Measurements from ENCODE around the gene PRDM15. TPM values are rescaled to one million over a fixed set of nuclear protein-coding genes. Genes with fewer than 3 reads are reported as not detected.

The PRDM15 gene
- total RNA-seq, 1 donor from 2014 or later: 7.6 TPM

DNA sequence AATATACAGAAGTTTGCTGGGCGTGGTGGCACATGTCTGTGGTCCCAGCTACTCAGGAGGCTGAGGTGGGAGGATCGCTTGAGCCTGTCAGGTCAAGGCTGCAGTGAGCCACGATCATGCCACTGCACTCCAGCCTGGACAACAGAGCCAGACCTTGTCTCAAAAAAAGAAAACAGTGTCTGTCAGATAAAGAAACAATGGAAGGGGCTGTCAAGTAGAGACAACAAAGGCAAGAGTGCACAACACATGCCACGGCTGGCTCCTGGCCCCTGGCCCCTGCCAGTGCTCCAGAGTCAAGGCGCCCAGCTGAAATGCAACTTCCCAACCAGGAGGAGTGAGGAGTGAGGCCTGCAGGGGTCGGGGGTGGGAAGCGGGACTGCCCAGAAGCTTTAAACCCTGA is 32.6 kb downstream of the PRDM15 start:
- DNase-seq (ENCODE audit: extremely low read depth, low read depth, low spot score): no peak

DNA sequence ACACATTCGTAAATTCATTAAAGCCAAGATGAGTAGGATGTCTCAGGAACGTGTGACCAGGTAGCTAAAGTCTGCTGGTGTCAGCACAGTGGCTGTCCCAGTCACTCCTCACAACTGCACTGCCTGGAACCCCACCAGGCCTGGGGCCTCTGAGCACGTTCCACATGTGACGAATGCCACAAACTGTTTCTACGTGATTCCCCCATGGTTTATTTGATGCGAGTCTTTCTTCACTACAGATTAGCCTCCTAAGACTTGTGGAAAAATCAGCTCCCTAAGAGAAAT is 33.2 kb downstream of the PRDM15 start:
- DNase-seq (ENCODE audit: extremely low read depth, low read depth, low spot score): no peak

DNA sequence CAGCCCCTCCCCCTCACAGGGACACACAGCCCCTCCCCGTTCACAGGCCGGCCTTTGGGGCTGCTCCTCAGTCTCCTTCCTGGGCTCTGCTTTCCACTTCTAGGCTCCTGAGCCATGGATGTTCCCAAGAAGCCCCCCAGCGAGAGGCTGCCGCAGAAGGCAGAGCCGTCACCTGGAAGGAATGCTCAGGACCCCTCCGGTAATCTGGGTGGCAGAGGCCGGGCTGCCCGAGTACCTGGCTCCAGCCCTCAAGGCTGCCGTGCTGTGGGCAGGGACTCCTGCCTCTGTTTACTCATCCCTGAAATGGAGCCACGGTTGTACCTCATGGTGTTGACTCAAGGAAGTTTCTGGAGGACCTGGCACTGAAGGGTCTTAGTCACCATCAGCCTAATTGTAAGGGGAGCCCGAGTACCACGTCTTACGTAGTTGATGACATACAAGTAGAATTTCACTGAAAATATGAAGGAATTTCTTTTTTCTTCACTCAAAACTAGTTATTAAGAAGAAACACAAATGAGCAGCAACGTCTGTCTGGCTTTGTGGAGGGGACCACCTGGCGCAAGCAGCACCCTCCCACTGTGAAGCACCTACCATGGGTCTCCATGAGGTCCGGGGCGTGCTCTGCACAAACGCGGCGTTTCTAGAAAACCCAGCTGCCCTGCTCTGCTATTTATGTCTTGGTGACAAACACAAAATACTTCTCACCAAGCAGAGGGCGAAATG is 33.7 kb downstream of the PRDM15 start:
- no peak for DNase-seq (ENCODE audit: extremely low read depth, low read depth, low spot score)

DNA sequence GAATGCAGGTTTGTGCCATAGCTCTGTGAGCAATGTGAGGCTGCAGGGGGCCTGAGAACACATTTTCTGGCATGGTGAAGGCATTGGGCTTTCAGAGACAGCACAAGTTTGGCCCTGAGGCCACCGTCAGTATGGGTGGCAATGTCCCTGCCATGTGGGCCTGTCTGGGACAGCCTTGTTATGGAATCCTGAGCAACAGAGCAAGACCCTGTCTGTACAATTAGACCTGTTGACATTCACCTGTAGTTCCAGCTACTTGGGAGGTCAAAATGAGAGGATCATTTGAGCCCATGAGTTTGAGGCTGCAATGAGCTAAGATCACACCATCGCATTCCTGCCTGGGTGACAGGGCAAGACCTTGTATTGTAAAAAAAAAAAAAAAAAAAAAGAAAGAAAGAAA is 35.6 kb downstream of the PRDM15 start:
- no peak for DNase-seq (ENCODE audit: extremely low read depth, low read depth, low spot score)

DNA sequence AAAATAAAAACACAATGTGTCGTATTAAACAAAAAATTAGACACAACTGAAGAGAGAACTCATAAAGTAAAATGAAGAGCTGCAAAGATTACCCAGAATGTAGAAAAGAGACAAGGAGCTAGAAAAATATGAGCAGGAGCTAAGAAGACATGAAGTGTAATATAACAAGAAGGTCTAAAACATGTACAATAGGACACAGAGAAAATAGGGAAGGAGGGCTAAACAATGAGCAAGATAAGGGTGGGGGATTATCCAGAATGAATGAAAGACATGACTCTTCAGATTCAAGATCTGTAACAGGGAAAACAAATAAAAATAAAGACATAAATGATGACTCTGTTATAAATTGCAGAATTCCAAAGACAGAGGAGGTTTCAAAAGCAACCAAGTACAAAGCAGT is 38.3 kb downstream of the PRDM15 start:
- DNase-seq (ENCODE audit: extremely low read depth, low read depth, low spot score): no peak

DNA sequence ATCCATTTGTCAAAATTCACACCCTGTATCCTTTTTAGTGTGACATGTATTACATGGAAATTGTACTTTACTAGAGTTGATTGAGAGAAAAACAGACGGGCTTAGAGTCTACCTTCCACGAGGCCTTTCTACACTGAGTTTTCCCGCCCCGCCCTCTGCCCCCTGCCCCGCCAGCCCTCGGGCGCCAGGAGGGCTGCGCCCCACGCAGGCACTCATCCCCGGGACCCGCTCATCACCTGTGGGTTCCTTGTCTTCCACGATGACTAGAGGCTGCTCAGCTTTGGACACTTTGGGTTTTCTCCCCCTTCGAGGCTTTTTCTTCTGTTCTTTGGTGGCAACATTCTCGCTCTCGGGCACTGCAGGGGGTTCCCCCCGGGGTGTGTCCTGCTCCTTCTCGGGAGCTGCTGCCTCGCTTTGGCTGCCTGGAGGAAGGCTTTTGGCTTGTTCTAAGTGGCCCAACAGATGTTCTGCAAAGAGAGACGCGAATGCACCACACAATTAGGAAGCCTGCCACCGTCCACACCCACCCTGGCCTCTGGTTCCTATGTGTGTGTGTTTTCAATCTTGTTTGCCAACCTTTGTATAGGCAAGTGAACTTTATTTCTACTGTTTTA is 39.6 kb downstream of the PRDM15 start:
- DNase-seq (ENCODE audit: extremely low read depth, low read depth, low spot score): no peak

DNA sequence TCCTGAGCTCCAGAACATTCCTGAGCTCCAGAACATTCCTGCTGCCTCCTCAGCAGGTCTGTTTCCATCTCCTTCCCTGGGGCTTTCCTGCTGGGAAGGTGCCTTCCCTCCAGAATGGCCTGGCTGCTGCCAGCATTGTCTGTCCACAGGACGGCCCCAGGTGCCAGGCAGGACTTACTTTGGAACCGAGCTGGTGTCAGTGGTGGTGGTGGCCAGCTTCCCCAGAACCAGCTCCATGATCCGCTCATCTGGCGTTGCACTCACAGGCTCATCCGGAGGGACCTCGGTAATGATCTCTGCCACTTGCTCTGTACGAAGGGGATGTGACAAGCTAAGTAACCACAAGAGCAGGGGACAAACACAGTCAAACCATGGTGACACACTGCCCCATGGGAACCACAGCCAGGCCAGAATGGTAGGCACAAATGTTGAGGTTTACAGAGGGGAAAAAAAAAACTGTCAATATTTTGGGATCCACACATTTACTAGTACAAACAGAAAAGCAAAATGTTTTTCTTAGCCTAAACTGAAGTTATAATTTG is 41.3 kb downstream of the PRDM15 start:
- DNase-seq (ENCODE audit: extremely low read depth, low read depth, low spot score): no peak

DNA sequence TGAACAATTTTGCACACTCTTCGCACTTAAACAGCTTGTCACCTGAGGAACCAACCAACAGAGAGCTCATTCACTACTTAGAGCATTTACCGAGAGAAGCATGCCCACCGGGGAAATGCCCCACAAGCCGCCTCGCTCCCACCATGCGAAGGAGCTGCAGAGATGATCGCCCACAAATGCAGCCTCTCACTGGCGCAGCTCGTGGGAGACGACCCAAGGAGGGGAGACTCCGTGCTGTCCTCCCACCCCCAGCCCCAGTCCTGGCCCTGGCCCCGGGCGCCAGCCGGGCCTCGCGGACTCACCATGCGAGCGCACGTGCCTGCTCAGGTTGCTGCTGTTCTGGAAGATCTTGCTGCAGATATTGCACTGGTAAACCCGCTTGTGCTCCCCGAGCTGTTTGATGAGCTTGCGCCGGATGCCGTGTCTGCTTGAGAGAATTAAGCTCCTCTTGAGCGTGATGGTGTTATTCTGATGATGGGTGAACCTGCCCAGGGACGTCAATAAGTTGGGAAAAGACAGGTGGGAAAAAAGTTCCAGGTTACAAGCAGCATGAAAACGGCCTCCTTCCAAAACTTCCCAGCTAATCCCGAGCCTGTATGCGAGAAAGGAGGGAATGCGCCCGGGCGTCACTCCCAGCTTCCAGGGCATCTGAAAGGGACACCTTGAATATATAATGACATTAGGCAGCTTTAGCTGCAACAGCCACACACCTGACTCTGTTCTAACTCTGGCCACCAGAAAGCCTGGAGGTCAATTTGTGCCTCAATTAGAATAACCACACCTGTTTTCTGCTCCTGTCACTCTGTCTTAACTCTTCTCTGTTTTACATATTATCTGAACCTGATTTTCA is 42.8 kb downstream of the PRDM15 start:
- DNase-seq (ENCODE audit: extremely low read depth, low read depth, low spot score): no peak

DNA sequence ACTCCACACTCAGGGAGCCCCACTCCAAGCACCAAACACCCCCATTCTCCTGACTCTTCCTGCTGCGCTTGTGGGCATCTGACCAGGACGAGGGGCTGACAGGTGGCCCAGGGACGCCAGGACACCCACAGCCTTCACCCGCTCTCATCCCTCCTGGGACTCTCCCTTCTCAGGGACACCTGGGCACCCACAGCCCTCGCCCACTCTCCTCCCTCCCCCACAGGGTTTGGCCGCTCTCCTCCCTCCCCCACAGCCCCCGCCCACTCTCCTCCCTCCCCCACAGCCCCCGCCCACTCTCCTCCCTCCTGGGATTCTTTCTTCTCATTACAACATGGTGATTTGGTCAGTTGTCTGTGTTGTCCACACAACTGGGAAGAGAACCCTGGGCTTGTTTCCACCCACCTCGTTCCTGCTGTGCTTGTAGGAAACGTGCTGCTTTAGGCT is 43.4 kb downstream of the PRDM15 start:
- DNase-seq (ENCODE audit: extremely low read depth, low read depth, low spot score): no peak

DNA sequence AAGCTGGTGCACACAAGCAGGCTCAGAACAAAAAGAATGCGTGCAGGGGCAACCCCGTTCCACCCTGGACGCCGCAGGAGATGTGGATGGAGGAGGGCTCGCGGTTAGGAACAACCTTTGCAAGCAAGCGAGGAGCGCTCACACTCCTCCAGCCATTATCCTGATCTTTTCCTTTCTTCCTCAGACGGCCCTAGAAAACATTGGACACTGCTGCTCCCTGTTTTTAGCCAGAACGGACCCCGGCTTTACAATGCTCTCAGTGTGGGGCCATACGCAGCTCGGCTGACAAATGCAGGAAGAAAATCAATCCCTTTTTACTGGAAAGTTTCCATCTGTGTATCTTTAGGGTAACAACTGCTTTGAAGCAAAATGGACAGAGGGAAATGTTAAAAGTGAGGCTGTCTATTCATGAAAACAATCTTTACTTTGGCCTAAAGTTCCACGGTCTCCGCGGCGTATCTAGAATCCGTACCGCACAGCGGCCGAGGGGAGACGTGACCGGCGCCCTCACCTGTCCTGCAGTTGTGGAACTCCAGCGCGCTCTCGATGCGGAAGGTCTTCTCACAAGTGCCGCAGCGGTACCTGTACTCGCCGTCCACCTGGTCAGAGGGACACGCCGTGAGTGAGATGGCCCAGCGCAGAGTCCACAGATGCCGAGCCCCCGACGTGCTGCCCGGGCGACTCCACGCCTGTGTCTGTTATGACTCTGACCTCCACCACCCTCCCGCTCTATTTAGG is 44.0 kb downstream of the PRDM15 start:
- no peak for DNase-seq (ENCODE audit: extremely low read depth, low read depth, low spot score)

DNA sequence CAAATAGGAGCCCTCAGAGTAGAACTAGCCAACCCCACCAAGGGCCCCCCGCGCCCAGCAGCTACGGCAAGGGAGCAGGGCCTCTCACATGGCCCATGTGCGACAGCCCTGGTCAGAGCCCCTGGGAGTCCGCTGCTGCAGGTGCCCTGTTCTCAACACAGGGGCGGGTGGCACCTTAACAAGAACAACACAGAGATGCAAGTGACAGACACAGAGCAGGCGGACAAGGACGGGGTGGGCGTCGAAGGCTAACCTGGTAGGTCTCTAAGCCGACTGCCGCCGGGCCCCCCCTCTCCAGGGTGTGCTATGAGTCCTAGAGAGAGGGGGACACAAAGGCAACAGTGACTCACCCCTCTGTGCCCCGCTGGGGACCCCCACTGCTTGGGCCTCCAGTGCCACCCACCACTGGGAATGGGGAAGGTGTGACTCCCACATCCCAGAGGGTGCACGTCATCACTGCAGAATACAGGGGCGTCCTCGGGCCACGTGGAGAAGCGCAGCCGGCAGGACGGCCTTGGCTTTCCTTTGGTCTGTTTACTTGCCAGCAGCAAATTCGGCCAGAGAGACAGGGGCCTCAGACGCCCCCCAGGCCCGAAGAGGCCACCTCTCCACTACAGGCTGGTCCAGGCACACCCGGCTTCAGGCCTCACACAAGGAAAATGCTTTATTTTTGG is 44.8 kb downstream of the PRDM15 start:
- DNase-seq (ENCODE audit: extremely low read depth, low read depth, low spot score): no peak

DNA sequence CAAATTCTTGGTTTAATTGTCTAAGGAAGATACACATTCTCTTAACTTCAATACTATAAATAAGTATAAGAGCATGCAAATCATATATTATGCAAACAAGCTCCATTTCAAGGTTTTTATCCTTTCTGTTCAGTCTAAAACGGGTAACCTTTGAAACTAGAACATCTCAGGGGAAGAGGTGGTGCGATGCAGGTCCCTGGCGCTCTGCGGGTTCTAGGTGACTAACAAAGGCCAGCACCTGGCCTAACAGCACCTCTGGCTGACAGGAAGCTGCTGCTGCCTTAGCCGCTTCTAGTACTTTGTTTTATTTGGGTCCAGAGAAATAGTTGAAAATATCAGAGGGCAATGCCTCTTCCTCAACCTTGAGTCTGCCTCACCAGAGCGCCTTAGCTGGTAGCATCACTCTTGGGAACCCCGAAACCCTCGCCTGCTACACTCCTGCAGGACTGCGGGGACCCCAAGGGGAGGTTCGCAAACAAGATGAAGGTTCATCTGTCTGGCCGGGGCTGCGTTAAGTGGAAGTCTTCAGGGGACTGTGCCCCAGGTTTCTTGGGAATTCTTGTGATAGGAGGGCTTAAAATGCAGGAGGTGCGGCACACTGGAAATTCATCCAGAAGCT is 45.5 kb downstream of the PRDM15 start:
- no peak for DNase-seq (ENCODE audit: extremely low read depth, low read depth, low spot score)

DNA sequence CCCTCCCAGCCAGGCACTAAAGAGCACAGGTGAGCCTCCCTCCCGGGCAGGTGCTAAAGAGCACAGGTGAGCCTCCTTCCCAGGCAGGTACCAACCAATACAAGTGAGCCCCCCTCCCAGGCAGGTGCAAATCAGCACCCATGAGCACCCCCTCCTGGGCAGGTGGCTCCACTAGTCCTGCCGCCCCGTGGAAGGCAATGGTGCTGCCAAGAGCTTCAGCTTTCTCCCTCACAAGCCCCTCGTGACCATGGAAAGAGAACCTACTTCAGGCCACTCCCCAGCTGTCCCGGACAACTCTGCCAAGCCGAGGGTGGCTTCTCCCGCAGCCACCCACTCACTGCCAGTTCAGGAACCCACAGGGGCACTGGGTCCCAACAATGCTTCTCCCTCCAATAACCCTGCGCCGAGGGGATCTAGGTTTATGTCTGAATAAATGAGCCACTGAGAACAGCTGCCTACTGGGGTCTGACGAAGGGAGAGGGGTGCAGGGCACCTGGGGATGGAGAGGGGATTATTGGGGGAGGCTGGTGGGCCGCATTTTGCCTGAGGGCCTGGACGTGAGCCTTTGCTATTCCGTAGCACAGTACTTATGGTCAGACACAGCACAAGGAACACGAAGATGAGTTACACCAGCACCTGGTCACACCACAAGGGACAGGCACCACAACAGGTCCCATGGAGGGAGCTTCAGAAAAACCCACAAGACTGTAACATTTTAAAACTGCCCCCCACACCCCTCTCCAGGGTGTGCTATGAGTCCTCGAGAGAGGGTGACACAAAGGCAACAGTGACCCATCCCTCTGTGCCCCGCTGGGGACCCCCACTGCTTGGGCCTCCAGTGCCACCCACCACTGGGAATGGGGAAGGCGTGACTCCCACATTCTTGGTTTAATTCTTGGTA is 46.3 kb downstream of the PRDM15 start:
- DNase-seq (ENCODE audit: extremely low read depth, low read depth, low spot score): no peak

DNA sequence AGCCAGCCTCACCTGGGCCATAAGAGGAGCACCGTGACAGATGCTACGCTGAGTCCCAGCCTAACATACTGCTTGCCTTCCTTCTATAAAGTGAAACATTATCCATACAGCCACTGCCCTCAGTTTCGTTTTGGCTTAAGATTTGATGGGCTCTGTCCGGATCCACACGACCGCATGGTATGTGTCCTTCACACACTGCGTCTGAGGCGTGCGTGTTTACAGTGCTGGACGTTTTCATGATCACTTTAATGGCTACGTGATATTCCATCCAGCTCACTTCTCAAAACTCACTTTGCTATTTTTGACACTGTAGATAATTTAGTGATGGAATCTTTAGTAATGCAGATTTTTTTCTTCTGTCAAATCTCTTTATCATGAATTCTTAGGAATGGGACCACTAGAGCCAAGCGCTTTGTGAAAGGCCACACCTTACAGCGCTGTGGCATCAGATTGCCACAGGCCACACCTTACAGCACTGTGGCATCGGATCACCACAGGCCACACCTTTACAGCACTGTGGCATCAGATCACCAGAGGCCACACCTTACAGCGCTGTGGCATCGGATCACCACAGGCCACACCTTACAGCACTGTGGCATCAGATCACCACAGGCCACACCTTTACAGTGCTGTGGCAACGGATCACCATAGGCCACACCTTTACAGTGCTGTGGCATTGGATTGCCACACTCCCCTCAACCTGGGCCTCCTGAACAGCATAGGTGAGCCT is 47.1 kb downstream of the PRDM15 start:
- no peak for DNase-seq (ENCODE audit: extremely low read depth, low read depth, low spot score)

DNA sequence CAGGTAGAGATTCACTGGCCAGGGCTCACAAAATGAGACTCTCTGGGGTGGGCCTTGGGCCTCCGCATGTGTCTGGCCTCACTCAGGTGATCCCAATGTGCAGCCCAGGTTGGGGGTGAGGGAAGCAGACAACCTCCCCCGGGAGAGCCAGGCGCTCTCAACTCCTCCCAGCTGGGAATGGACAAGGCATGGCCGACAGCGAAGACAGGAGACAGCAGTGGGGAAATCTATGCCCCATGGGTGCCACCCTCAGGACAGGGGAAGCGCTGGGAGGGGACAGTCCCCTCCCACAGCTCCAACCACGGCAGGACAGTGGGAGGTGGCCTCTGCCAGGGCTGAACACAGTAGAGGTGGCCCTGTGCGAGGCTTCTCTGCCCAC is 47.7 kb downstream of the PRDM15 start:
- DNase-seq (ENCODE audit: extremely low read depth, low read depth, low spot score): no peak

DNA sequence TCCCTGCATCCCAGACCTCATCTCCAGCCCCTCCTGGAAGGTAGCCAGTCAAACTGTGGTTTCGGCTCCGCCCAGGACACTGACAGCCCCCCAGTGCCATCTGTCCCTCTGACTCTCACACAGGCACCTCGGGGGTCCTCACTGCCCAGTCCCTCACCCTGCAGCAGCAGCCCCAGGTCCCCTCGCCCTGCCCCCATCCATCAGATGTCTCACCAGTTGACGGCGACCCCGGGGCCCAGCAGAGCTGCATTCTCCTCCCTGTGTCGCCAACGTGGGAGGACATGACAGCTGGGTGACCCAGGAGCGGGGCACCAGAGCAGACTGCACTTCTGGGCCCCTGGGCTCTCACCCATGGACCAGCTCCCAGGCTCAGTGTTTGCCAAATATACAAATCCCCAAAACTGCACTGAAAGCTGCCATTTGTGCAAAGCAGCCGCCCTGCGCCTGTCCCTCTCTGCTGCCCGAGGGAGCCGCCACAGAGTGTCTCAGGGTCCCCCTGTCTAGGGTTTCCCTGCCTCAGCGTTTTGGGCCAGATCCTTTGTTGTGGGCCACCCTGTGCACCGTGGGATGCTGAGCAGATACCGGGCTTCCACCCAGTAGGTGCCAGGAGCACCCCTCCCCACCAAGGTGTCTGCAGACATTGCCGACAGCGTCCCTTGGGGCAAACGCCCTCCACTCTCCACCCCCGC is 48.2 kb downstream of the PRDM15 start:
- DNase-seq (ENCODE audit: extremely low read depth, low read depth, low spot score): no peak

DNA sequence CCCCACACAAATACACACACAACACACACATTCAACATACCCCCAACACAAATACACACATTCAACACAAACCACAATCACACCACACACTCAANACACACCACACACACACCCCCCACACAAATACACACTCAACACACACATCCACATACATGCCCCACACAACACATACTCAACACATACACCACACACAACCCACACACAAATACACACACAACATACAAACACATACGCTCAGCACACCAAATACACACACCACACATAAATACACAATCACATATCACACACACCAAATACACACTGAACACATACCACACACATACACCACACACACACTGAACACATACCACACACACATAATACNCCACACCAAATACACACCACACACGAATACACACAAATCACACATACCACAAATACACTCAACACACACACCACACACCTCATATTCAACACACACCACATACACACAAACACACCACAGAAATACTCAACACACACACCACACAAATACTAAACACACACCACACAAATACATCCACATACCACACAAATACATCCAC is 48.9 kb downstream of the PRDM15 start:
- DNase-seq (ENCODE audit: extremely low read depth, low read depth, low spot score): no peak

Data from glomerular endothelial cell (primary cell).